Stimulated activated CD8-positive, alpha-beta memory T cell treated with anti-CD3 and anti-CD28 coated beads, Interleukin-7, amount 100 ng/mL, for 4 hours (primary cell): Measurements from ENCODE around the gene KAZN.

ENCODE experiments used
- DNase-seq, 2 donors: peaks; one replicate each; pipeline ENCODE4 v3.0.0-alpha.2; 2020; ENCODE audit warnings: low read depth in 2 of 2

Gene KAZN

GRCh38 chr1:14825396-14825795 lies 226.9 kb downstream of the KAZN start:
- no peak for DNase-seq

- DNase-seq = no peak
Measured at GRCh38 chr1:14826172-14826636, 227.7 kb downstream of the KAZN start.

GRCh38 chr1:14826731-14827326 lies 228.3 kb downstream of the KAZN start:
- DNase-seq = no peak

GRCh38 chr1:14827870-14828269 lies 229.4 kb downstream of the KAZN start:
- DNase-seq = no peak

- DNase-seq = no peak
Measured at GRCh38 chr1:14828665-14829064, 230.2 kb downstream of the KAZN start.

GRCh38 chr1:14835725-14836124 lies 237.2 kb downstream of the KAZN start:
- DNase-seq = no peak

- no peak for DNase-seq
Measured at GRCh38 chr1:14836426-14837140, 238.1 kb downstream of the KAZN start.

GRCh38 chr1:14840374-14840773 lies 241.9 kb downstream of the KAZN start:
- no peak for DNase-seq

- no peak for DNase-seq
Measured at GRCh38 chr1:14841456-14841855, 243.0 kb downstream of the KAZN start.

GRCh38 chr1:14841951-14842350 lies 243.5 kb downstream of the KAZN start:
- no peak for DNase-seq

GRCh38 chr1:14842361-14842760 lies 243.9 kb downstream of the KAZN start:
- no peak for DNase-seq

- DNase-seq = no peak
Measured at GRCh38 chr1:14842891-14843290, 244.4 kb downstream of the KAZN start.

- DNase-seq = no peak
Measured at GRCh38 chr1:14843525-14843924, 245.0 kb downstream of the KAZN start.

- no peak for DNase-seq
Measured at GRCh38 chr1:14844356-14844755, 245.9 kb downstream of the KAZN start.

- no peak for DNase-seq
Measured at GRCh38 chr1:14844923-14845617, 246.6 kb downstream of the KAZN start.

GRCh38 chr1:14845851-14846250 lies 247.4 kb downstream of the KAZN start:
- no peak for DNase-seq

GRCh38 chr1:14846688-14847087 lies 248.2 kb downstream of the KAZN start:
- DNase-seq = no peak

GRCh38 chr1:14848203-14848602 lies 249.7 kb downstream of the KAZN start:
- DNase-seq = no peak

- DNase-seq = no peak
Measured at GRCh38 chr1:14848625-14849024, 250.1 kb downstream of the KAZN start.

GRCh38 chr1:14849038-14849437 lies 250.6 kb downstream of the KAZN start:
- no peak for DNase-seq

GRCh38 chr1:14850563-14850962 lies 252.1 kb downstream of the KAZN start:
- no peak for DNase-seq

GRCh38 chr1:14851760-14852159 lies 253.3 kb downstream of the KAZN start:
- no peak for DNase-seq

- no peak for DNase-seq
Measured at GRCh38 chr1:14852291-14852690, 253.8 kb downstream of the KAZN start.
